Parathyroid adenoma (tissue), 2 donors: Measurements from ENCODE around the gene CDH10.

Experiments used
- H2AFZ ChIP-seq: fragments of 300-600 bp; sonication (generic); one replicate; pipeline ENCODE4 v1.7.0; 2017; ENCODE audit warnings: antibody characterized with exemption, mild to moderate bottlenecking
- H3K27ac ChIP-seq: fragments of 300-600 bp; sonication (generic); one replicate; pipeline ENCODE4 v1.7.0; 2017
- H3K27me3 ChIP-seq: fragments of 300-600 bp; sonication (generic); one replicate; pipeline ENCODE4 v1.7.0; 2017; ENCODE audit warnings: low read length; ENCODE audit not compliant: control insufficient read depth, insufficient read depth
- H3K36me3 ChIP-seq: fragments of 300-600 bp; sonication (generic); one replicate; pipeline ENCODE4 v1.7.0; 2017; ENCODE audit warnings: low read length; ENCODE audit not compliant: control insufficient read depth, insufficient read depth
- H3K4me1 ChIP-seq: fragments of 300-600 bp; sonication (generic); one replicate; pipeline ENCODE4 v1.7.0; 2017; ENCODE audit warnings: control low read depth
- H3K4me2 ChIP-seq: fragments of 300-600 bp; sonication (generic); one replicate; pipeline ENCODE4 v1.7.0; 2017; ENCODE audit warnings: low read length
- H3K4me3 ChIP-seq: fragments of 300-600 bp; sonication (generic); one replicate; pipeline ENCODE4 v1.7.0; 2017; ENCODE audit warnings: low read depth, low read length
- H3K79me2 ChIP-seq: fragments of 300-600 bp; sonication (generic); one replicate; pipeline ENCODE4 v1.7.0; 2017; ENCODE audit warnings: control low read depth
- H3K9ac ChIP-seq: fragments of 300-600 bp; sonication (generic); one replicate; pipeline ENCODE4 v1.7.0; 2017; ENCODE audit warnings: mild to moderate bottlenecking
- H3K9me3 ChIP-seq: fragments of 300-600 bp; sonication (generic); one replicate; pipeline ENCODE4 v1.7.0; 2017; ENCODE audit warnings: low read length; ENCODE audit not compliant: control insufficient read depth
- CTCF ChIP-seq: fragments of 300-600 bp; sonication (generic); IDR thresholded peaks from one replicate; pipeline ENCODE4 v1.7.0; 2017; ENCODE audit warnings: antibody characterized with exemption, mild to moderate bottlenecking
- donor health status: primary hyperparathyroidism.

Gene CDH10

GRCh38 chr5:24510523-24510988 lies 134.2 kb downstream of the CDH10 start:
- no peaks in the 10 kb centered on the region for H3K27me3 ChIP-seq
- H3K4me2 ChIP-seq: no peak overlapping the region
- no peaks in the 10 kb centered on the region for H3K4me1 ChIP-seq
- no peaks in the 10 kb centered on the region for H3K79me2 ChIP-seq
- H3K9ac ChIP-seq: no peak overlapping the region
- H2AFZ ChIP-seq: no peak overlapping the region
- H3K27ac ChIP-seq: no peak overlapping the region
- H3K9me3 ChIP-seq: no peaks in the 10 kb centered on the region
- no peak for TF ChIP-seq CTCF
- no peaks in the 10 kb centered on the region for H3K36me3 ChIP-seq
- H3K4me3 ChIP-seq: no peak overlapping the region

GRCh38 chr5:24509943-24510342 lies 134.8 kb downstream of the CDH10 start:
- no peaks in the 10 kb centered on the region for H3K9me3 ChIP-seq
- no peak overlapping the region for H3K4me2 ChIP-seq
- no peaks in the 10 kb centered on the region for H3K27me3 ChIP-seq
- no peaks in the 10 kb centered on the region for H3K4me1 ChIP-seq
- no peaks in the 10 kb centered on the region for H3K79me2 ChIP-seq
- H3K27ac ChIP-seq: no peak overlapping the region
- TF ChIP-seq CTCF: no peak
- no peak overlapping the region for H3K4me3 ChIP-seq
- H3K36me3 ChIP-seq: no peaks in the 10 kb centered on the region
- H3K9ac ChIP-seq: no peak overlapping the region
- H2AFZ ChIP-seq: no peak overlapping the region

GRCh38 chr5:24505258-24505657 lies 139.5 kb downstream of the CDH10 start:
- no peaks in the 10 kb centered on the region for H3K36me3 ChIP-seq
- no peak overlapping the region for H3K4me2 ChIP-seq
- no peaks in the 10 kb centered on the region for H3K9me3 ChIP-seq
- H3K9ac ChIP-seq: no peak overlapping the region
- no peaks in the 10 kb centered on the region for H3K79me2 ChIP-seq
- no peaks in the 10 kb centered on the region for H3K27me3 ChIP-seq
- no peaks in the 10 kb centered on the region for H3K4me1 ChIP-seq
- H3K27ac ChIP-seq: no peak overlapping the region
- TF ChIP-seq CTCF: no peak
- no peak overlapping the region for H3K4me3 ChIP-seq
- H2AFZ ChIP-seq: no peak overlapping the region

- Histone ChIP-seq H3K27me3 (no peaks in the 10 kb centered on the region), H3K27ac (no peak overlapping the region), H3K79me2 (no peaks in the 10 kb centered on the region), H3K4me1 (no peaks in the 10 kb centered on the region), H3K4me3 (no peak overlapping the region), H3K36me3 (no peaks in the 10 kb centered on the region), H3K9ac (no peak overlapping the region), H3K4me2 (no peak overlapping the region), H3K9me3 (no peaks in the 10 kb centered on the region), H2AFZ (no peak overlapping the region)
- TF ChIP-seq CTCF: no peak
These were observed 147.1 kb downstream of the CDH10 start for GRCh38 chr5:24497591-24498157.

GRCh38 chr5:24497145-24497544 lies 147.6 kb downstream of the CDH10 start:
- Histone ChIP-seq H3K36me3 (no peaks in the 10 kb centered on the region), H3K9me3 (no peaks in the 10 kb centered on the region), H3K27me3 (no peaks in the 10 kb centered on the region), H3K79me2 (no peaks in the 10 kb centered on the region), H3K9ac (no peak overlapping the region), H3K4me3 (no peak overlapping the region), H3K27ac (no peak overlapping the region), H2AFZ (no peak overlapping the region), H3K4me1 (no peaks in the 10 kb centered on the region), H3K4me2 (no peak overlapping the region)
- no peak for TF ChIP-seq CTCF
